AG04449 (cell line): ENCODE data around the gene MCL1.
A peak's percentile ranks its signal among the peaks of the same experiment; 100 is the strongest.
"Not testable (repeated sequence)": the region's sequence is repeated elsewhere in the genome, so short reads cannot be mapped to it uniquely, and the experiment has no call there.

Source experiments
- CTCF ChIA-PET: fragments of 350-600 bp; formaldehyde crosslinking; extraction: SDS; loops from one replicate; lab custom pipeline; 2021; ENCODE audit warnings: antibody characterized with exemption; lab: Yijun Ruan, JAX
- POLR2A ChIA-PET: fragments of 400-600, 350-600 bp; formaldehyde crosslinking; extraction: SDS; loops from one replicate; lab custom pipeline; 2020; ENCODE audit warnings: antibody characterized with exemption, inconsistent platforms; lab: Yijun Ruan, JAX
- DNase-seq: peaks from one replicate; pipeline ENCODE4 v3.0.0-alpha.2; 2010; ENCODE audit warnings: low read depth, low spot score
- H3K4me3 ChIP-seq: 2 replicates; pipeline ENCODE4 v1.5.1; 2011; ENCODE audit warnings: low read depth, mild to moderate bottlenecking, control low read depth, low read length
- TF ChIP-seq, protein P1 (sequence below): IDR thresholded peaks from one replicate; pipeline ENCODE4 v1.5.1; 2011; ENCODE audit warnings: mild to moderate bottlenecking, moderate library complexity, low read length, control low read depth, inconsistent platforms; ENCODE audit not compliant: insufficient read depth; ENCODE audit errors: missing control alignments

Gene MCL1

DNA sequence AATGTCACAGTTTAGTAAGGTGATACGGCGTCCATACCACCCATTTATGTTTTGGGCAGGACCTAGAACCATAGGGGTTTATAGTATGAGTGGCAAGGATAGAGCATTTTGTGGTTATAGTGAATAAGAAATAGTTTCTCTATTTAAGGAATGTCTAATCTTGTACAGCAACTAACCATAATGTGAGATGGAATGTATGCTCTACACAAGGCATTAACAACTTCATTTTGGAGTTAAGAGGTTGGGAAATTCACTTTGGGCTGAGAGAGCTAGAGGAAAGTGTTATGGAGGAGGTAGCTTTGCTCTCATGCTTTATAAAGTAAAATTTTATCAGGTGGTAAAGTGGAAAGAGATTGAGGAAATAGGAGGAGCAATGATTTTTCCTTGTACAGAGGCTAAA is 3.0 kb upstream of the MCL1 start:
- peak; percentile 65 for DNase-seq
- ChIA-PET CTCF (interaction anchor here (1.0 to 4.8 kb wide), 6 partner anchors 11 to 40 kb away, joined by 3 to 21 read pairs (median 4); no protein-coding TSS in a partner anchor), POLR2A (no interaction called here)
- no peak overlapping the region for H3K4me3 ChIP-seq
- TF ChIP-seq, protein P1, sequence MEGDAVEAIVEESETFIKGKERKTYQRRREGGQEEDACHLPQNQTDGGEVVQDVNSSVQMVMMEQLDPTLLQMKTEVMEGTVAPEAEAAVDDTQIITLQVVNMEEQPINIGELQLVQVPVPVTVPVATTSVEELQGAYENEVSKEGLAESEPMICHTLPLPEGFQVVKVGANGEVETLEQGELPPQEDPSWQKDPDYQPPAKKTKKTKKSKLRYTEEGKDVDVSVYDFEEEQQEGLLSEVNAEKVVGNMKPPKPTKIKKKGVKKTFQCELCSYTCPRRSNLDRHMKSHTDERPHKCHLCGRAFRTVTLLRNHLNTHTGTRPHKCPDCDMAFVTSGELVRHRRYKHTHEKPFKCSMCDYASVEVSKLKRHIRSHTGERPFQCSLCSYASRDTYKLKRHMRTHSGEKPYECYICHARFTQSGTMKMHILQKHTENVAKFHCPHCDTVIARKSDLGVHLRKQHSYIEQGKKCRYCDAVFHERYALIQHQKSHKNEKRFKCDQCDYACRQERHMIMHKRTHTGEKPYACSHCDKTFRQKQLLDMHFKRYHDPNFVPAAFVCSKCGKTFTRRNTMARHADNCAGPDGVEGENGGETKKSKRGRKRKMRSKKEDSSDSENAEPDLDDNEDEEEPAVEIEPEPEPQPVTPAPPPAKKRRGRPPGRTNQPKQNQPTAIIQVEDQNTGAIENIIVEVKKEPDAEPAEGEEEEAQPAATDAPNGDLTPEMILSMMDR, result no peak

DNA sequence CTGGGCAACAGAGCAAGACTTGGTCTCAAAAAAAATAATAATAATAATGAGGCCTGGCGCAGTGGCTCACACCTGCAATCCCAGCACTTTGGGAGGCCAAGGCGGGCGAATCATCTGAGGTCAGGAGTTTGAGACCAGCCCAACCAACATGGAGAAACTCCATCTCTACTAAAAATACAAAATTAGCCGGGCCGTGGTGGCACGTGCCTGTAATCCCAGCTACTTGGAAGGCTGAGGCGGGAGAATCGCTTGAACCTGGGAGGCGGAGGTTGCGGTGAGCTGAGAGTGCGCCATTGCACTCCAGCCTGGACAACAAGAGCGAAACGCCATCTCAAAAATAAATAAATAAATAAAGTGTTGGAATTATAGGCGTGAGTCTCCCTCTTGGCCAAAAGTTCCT is 2.6 kb upstream of the MCL1 start:
- CTCF ChIA-PET, result interaction anchor here (1.0 to 4.8 kb wide), 6 partner anchors 11 to 40 kb away, joined by 3 to 21 read pairs (median 4); no protein-coding TSS in a partner anchor

DNA sequence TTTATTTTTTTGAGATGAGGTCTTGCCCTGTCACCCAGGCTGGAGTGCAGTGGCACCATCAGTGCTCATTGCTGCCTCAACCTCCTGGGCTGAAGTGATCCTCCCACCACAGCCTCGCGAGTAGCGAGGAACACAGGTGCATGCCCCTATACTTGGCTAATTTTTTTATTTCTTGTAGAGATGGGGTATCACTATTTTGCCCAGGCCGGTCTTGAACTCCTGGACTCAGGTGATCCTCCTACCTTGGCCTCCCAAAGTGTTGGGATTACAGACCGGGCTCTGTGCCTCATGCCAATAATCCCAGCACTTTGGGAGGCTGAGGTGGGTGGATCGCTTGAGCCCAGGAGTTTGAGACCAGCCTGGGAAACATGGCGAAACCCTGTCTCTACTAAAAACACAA is 2.0 kb upstream of the MCL1 start:
- not testable (repeated sequence) for DNase-seq, H3K4me3 ChIP-seq
- ChIA-PET CTCF (interaction anchor here (0.7 to 4.8 kb wide), 5 partner anchors 12 to 231 kb away, joined by 3 to 21 read pairs (median 5); no protein-coding TSS in a partner anchor), POLR2A (interaction anchor here (0.6 to 1.0 kb wide), 2 partner anchors 12 to 16 kb away, joined by 3 to 7 read pairs; no protein-coding TSS in a partner anchor)

More for the DNA sequence above, 2.6 kb upstream of the MCL1 start:
- POLR2A ChIA-PET, H3K4me3 ChIP-seq, DNase-seq: not testable (repeated sequence)

DNA sequence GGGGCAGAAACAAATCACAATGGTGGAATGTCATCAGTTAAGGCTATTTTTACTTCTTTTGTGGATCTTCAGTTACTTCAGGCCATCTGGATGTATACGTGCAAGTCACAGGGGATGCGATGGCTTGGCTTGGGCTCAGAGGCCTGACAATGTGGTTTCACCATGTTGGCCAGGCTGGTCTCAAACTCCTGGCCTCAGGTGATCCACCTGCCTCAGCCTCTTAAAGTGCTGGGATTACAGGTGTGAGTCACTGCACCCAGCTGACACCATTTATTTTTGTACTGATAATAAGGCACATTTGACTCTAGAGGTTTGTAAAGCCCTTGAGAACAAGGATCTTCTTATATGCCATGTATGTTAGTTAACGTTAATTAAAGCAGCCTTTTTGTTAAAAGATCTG is 1.6 kb upstream of the MCL1 start:
- DNase-seq, H3K4me3 ChIP-seq: not testable (repeated sequence)
- ChIA-PET POLR2A (interaction anchor here (0.6 to 1.0 kb wide), 2 partner anchors 13 to 15 kb away, joined by 3 to 7 read pairs; no protein-coding TSS in a partner anchor), CTCF (interaction anchor here (0.7 to 4.8 kb wide), 3 partner anchors 21 to 232 kb away, joined by 3 to 21 read pairs (median 14); no protein-coding TSS in a partner anchor)

DNA sequence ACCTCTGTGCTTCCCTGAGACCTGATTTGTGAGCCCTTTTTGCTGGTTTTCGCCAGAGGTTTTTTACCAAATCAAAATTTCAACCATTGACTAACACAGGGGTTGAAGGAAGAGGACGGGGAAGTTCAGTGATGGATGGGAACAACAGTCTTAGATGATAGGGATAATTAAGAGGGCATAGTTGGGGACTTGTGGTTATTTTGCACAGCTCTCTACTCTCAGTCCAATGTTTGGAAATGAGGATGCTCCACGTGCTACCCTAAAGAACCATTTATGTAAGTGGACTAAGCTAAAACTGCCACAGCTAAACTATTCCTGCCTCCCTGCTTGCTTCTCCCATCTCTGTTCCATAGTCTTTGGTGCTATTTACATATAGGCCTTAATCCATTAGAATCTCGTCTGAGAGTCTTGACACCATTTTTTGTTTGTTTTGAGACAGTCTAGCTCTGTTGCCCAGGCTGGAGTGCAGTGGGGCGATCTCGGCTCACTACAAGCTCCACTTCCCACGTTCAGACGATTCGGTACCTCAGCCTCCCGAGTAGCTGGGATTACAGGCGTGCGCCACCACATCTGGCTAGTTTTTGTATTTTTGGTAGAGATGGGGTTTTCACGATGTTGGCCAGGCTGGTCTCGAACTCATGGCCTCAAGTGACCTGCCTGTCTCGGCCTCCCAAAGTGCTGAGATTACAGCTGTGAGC is 684 bp upstream of the MCL1 start:
- POLR2A ChIA-PET, result interaction anchor here (0.6 to 11.1 kb wide), 28 partner anchors 9 to 395 kb away, joined by 3 to 135 read pairs (median 4); partner anchors contain the start of genes APH1A, CERS2, CTSK and ECM1
- DNase-seq, result no peak
- CTCF ChIA-PET, result interaction anchor here (0.9 to 6.5 kb wide), 9 partner anchors 15 to 426 kb away, joined by 3 to 69 read pairs (median 3); partner anchors contain the start of gene MINDY1
- peak overlapping the region; percentile 58 for H3K4me3 ChIP-seq
- TF ChIP-seq, protein P1, result no peak

DNA sequence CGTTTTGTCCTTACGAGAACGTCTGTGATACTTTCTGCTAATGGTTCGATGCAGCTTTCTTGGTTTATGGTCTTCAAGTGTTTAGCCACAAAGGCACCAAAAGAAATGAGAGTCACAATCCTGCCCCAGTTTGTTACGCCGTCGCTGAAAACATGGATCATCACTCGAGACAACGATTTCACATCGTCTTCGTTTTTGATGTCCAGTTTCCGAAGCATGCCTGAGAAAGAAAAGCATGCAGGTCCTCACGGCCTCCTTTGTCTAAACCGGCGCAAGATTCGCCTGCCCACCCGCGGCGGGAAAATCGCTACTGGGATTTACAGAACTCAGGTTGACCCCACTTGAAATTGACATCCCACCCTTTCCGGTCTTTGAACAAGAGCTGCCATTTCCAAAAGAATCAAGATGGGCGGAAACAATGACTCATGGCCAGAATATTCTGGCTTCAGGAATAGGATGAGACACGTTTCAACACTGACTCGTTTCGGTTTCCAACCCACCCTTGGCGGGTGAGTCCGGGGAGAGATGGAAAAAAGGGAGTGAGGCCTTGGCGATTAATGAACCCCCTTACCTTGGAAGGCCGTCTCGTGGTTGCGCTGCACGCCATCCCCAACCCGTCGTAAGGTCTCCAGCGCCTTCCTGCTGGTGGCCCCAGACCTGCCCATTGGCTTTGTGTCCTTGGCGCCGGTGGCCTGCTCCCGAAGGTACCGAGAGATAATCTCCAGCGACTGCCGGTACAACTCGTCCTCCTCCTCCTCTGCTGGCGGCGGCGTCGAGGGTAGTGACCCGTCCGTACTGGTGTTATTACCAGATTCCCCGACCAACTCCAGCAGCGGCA is 919 bp downstream of the MCL1 start:
- CTCF ChIA-PET, result interaction anchor here (1.3 to 6.5 kb wide), 7 partner anchors 10 to 235 kb away, joined by 3 to 69 read pairs (median 5); no protein-coding TSS in a partner anchor
- POLR2A ChIA-PET, result interaction anchor here (0.6 to 11.1 kb wide), 18 partner anchors 9 to 420 kb away, joined by 3 to 135 read pairs (median 6); partner anchors contain the start of genes CERS2 and ENSA
- peak; percentile 57 for DNase-seq
- peak overlapping the region; percentile 100 for H3K4me3 ChIP-seq
- TF ChIP-seq, protein P1, result no peak

DNA sequence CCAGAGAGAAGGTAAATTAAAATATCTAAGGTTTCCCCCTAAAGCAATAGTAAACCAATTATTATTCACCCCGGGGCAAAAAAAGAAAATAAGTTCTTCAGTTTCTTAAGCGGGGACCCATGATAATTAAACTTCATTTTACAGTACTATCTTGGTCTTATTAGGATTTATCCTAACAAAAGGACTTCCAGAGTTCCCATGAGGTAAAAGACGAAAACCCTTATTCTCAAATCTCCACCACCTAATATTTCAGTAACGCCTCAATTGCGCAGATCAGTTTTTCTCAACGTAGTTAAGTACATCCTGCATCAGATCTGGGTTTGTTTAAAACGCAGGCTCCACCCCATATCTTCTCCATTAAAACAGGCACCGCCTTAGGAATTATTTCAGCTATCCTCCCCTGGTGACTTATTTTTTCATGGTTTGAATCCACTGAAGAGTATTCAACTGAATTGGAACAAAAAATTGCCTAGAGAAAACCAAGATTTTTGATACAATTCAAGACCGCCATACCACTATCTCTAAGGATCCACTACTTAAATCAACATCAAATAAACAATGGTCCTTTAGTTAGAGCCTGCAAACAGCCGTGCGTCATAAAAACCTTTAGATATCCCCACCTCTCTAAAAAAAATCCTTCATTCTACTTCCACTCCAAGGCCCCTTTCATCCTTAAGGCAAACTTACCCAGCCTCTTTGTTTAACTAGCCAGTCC is 1.7 kb downstream of the MCL1 start:
- ChIA-PET POLR2A (interaction anchor here (0.6 to 11.1 kb wide), 15 partner anchors 9 to 421 kb away, joined by 3 to 135 read pairs (median 7); partner anchors contain the start of genes ECM1 and ENSA), CTCF (interaction anchor here (1.3 to 6.5 kb wide), 5 partner anchors 9 to 236 kb away, joined by 3 to 69 read pairs (median 9); no protein-coding TSS in a partner anchor)
- TF ChIP-seq, protein P1, result no peak
- peak overlapping the region; percentile 100 for H3K4me3 ChIP-seq
- no peak for DNase-seq
